GM10847 (cell line): Measurements from ENCODE around the gene TRIM42.

Experiments
- POLR2A ChIP-seq: IDR thresholded peaks from 2 replicates; pipeline ENCODE4 v1.6.1; 2011; ENCODE audit not compliant: insufficient read length; ENCODE audit errors: extremely low read depth

Gene TRIM42

DNA sequence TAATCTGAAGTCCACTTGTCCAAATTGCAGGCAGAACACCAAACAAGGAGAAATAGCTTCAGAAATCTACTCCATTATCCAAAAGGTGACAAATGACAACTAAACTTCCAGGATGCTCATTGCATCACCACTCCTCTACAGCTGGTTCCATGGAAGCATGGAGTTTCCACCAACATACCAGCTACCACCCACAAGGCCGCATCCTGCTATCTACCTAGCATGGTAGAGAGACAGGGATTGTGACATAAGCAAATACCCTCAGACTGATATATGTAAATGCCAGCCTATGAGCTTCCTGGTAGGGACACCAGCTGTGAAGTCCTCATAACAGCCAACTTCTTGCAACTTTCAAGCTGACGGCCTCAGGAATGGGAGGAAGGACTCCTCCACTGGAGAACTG lies at the start of gene TRIM42:
Gene TRIM42 (plus strand): TSS at position 301 of the 400 bp plus-strand sequence. CDS start 166 bp downstream, outside the sequence.
- TF ChIP-seq POLR2A: no peak

DNA sequence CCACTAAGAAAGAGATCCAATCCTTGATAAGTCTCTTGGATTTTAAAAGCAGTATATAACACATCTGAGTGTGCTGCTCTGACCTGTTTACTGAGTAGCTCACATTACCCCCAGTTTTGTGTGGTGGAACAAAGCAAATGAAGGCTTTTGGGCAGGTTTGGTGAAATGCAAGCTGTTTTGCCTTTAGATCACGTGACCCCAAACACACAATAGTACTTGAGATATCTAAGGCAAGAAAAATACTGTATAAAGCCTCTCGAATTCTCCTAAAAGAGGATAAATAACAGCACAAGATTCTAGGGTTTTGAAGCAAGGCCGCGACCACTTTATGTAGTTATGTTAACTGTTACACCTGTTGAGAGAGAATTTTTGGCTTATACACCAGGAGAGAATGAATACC lies 49.3 kb upstream of the TRIM42 start:
- no peak for TF ChIP-seq POLR2A

DNA sequence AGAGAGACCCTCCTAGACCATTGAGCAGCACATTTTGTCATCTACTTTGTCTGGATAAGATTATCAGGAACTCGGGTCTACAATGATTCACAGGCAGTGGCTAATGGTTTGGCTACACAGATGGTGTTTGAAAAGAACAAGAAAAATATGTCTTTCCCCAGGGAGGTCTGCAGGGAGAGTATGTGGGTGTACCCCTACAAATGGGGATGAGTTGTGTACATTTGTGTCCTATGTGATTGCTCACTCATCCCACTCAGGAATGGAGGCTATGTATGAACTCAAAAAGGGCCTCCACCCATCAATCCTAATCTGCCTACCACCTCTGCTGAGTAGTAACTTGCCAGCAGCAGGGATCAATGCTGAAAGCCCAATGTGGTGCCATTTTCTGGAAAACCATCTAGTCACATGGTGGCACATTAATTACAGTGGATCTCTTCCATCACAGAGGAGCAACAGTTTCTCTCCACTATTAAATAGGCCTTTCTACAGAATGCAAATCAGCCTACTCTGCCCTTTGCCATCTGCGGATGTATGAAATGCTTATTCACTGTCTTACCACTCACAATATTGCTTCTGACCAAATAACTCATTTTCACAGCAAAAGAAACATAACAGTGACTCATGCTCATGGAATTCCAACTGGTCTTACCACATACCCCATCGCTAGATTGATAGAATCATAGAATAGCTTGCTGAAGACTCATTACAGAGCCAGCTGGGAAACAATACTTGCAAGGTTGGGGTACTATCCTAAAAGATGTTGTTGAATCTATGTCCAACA lies 48.3 kb upstream of the TRIM42 start:
- no peak for TF ChIP-seq POLR2A

DNA sequence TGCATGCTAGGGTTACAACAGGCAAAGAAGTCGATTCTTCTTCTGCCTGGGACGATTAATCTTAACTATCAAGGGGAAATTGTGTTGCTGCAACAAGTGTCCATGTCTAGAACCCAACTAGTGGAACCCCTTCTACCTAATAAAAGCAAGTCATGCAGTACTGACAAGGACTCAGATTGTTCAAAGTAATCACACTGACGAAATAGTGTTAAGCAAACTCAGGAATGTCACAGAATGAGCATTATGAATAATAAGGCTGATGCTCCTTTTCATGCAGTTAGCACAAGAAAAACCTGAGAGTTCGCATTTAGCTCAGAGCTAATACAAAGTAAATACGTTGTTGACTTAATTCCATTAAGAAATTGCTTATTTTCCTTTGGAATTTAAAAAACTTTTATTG lies 47.5 kb upstream of the TRIM42 start:
- no peak for TF ChIP-seq POLR2A

DNA sequence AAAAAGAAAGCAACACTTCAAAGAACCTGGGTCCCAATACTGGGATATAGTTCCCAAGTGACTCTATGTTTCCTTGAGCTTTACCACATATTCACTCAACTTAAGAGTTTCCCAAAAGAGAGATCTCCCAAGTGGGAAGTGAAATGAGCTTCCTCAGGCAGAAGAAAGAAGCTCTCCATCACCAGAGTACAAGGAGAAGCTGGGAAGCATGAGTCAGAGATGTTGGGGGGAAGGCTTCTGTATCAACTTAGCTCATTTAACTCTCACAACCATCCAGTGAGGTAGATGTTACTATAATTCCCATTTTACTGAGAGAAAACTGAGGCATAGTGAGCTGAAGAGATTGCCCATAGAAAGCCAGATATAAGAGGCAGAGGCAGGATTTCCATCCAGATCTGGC lies 47.0 kb upstream of the TRIM42 start:
- TF ChIP-seq POLR2A: no peak

DNA sequence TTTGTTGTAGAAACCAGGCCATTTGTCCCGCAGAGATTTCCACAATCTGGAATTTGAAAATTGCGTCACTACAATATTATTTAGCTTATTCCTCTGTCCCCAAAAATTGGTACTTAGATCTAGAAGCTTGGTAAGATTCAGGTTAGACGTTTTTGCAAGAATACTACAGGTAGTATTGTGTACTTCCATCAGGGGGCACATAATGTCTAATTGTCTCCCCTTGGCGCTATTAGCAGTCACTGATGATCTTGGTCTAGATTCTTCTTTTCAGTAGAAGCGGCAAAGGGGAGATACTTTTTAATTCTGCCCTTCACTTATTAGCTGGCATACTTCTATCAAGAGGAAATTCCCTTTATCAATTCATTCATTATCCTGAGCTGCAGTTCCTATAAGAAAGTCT lies 42.6 kb upstream of the TRIM42 start:
- no peak for TF ChIP-seq POLR2A

DNA sequence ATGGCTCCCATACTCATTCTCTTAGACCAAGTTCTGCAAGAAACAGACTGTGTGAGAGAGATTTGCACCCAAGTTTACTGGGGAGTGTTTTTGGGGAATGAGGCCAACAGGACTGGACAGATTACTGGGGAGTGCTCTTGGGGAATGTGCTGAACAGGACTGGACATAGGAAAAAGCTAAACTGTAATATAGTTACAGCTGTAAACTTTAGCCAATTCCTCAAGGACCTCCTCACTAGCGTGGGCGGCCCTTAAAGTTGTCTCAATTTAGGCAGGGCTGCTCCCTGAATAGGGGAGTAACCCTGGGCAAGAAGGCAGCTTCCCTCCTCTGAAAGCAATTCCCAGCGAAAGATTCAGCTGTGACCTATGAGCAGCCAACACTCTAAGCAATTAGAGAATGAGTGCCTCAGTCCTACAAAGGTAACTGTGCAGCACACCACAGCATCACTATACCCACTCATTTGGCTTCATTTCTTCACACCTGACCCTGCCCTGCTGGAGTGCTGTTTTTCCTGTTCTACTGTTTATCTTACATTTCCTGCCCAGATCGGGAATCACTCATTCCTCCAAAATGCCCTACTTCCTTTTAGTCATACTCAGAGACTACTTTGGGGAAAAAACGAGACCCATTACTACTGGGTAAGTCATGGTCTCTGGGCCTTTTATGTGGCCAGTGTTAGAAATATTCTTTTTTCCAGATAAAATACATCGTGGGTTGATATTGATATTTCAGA lies 41.3 kb upstream of the TRIM42 start:
- no peak for TF ChIP-seq POLR2A

DNA sequence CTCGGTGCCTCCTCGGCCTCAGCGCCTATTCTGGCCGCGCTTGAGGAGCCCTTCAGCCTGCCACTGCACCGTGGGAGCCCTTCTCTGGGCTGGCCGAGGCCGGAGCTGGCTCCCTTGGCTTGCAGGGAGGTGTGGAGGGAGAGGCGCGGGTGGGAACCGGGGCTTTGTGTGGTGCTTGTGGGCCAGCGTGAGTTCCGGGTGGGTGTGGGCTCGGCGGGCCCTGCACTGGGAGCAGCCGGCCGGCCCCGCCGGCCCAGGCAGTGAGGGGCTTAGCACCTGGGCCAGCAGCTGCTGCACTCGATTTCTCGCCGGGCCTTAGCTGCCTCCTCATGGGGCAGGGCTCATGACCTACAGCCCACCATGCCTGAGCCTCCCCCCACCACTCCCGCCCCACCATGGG lies 26.6 kb upstream of the TRIM42 start:
- TF ChIP-seq POLR2A: no peak

DNA sequence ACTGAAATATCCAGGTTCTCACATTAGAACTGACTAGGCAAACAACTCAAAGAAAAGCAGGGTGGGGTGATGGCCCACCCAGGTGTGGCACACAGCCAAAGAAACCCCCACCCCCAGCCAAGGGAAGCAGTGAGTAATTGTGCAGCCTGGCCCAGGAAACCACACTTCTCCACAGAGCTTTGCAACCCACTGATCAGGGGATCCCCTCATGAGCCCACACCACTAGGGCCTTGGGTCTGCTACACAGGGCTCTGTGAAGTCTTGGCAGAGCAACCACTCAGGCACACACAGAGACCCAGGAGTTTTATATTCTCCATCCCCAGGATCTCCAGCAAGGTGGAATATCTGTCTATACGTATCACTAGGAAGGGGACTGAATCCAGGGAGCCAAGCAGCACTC lies 22.2 kb upstream of the TRIM42 start:
- TF ChIP-seq POLR2A: no peak

DNA sequence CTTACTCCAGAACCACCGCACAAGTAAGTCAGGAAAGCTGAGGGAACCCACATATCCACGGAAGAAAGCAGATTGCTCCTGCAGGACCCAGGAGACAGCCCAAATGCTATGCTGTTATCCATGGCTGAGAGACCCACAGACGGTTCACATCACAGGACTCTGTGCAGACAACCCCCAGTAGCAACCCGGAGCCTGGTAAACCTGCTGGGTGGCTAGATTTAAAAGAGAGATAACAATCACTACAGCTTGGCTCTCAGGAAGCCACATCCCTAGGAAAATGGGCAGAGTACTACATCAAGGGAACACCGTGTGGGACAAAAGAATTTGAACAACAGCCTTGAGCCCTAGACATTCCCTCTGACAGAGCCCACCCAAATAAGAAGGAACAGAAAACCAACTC lies 13.8 kb upstream of the TRIM42 start:
- TF ChIP-seq POLR2A: no peak

DNA sequence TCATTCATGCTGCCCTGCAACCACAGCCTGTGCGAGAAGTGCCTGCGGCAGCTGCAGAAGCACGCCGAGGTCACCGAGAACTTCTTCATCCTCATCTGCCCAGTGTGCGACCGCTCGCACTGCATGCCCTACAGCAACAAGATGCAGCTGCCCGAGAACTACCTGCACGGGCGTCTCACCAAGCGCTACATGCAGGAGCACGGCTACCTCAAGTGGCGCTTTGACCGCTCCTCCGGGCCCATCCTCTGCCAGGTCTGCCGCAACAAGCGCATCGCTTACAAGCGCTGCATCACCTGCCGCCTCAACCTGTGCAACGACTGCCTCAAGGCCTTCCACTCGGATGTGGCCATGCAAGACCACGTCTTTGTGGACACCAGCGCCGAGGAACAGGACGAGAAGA lies 4.7 kb downstream of the TRIM42 start:
- no peak for TF ChIP-seq POLR2A

DNA sequence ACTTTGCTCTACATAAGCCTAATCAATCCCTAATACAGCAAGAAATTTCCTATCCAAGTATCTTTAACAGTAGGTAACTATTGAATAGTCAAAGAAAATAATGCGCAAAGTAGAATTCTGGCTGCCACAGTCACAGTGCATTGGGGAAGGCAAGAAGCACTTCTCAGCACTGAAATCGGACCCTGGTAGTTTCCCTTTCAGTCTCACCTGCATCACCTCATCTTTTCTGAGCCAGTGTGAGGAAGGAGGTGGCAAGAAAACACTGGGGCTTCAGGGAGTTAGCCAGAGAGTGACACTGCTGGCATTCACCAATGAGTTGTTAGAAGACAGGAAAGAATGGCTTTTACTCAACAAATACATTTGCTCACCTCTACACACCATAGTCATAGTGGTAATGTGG lies 8.3 kb downstream of the TRIM42 start:
- TF ChIP-seq POLR2A: no peak

DNA sequence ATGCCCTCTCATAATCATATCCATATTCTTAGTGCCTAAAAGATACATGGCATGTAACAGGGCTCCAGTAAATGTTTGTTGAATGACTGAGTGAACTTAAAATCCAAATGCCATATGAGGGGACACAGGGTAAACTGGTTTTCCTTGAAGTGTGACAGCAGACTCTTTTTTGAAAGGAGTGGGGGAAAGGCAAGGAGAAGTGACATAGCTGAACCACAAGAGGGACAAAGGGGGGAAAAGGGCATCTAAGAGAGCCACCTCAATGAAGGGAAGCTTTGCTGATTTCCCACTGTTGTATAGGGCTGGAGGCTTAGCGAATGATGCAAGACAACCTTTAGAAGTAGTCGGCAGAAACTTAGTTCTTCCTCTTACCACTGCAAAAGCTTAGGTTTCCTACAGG lies 9.1 kb downstream of the TRIM42 start:
- TF ChIP-seq POLR2A: no peak

DNA sequence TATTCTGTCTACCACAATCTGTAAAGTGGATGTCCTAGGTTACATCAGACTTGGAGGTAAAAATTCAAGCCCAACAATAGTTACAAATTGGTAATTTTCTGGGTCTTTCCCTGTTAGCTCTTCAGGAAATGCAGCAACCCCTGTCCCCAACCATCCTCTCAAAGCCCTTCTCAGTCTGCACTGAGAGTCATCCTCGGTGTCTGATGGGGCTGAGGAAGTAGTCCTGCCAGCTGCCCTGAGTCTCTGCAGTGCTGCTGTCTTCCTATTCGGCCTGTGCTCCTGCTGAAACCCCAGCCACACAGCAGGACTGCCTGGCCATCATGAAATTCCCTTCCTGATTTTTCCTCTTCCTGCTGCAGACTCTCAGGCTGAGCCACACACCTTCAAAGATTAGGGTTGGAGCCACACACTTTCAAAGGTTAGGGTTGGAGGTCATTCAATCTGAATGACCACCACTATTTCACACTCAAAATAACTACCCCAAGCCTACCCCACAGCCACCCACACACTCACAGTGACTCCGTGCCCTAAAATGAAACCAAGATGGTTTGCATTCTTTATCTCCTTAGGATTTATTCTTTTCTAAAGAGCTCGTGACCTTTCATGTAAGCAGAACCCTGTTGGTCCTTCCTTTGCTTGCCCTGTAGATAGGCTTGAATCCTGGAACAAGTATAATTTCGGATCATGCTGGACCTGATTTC lies 17.6 kb downstream of the TRIM42 start:
- TF ChIP-seq POLR2A: no peak

DNA sequence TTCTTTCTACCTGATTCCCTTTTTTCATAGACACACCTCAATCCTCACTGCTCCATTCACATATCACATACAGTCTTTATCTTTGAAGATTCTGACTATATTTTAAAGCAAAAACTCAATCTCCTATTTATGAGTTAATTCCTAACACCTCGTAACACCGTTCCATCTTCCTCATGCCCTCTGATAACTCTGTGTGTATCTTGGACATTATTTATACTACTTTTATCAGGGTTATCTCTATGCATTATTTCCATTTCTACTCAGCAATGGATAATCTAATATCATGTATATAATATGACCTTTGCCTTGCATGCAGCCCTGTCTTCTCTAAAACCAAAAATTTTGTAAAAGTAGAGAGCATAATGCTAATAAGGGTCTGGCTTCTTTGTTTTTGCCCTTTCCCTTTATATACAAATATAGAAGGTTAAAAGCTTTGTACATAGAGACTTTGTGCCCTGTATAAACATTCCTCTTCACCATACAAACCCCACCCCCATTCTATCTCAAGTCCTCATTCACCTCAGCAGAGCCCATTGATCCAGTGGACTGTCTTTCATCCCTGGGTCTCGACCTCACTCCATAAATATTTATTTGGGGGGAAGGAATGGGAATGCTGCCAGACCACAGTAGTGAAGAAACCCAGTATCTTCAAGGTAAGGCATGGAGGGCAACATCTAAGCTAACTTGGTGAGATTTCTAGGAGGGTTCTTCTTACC lies 21.8 kb downstream of the TRIM42 start:
- TF ChIP-seq POLR2A: no peak
